ENCODE results near the gene BTC.

BTC gene, protein sequence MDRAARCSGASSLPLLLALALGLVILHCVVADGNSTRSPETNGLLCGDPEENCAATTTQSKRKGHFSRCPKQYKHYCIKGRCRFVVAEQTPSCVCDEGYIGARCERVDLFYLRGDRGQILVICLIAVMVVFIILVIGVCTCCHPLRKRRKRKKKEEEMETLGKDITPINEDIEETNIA

DNA sequence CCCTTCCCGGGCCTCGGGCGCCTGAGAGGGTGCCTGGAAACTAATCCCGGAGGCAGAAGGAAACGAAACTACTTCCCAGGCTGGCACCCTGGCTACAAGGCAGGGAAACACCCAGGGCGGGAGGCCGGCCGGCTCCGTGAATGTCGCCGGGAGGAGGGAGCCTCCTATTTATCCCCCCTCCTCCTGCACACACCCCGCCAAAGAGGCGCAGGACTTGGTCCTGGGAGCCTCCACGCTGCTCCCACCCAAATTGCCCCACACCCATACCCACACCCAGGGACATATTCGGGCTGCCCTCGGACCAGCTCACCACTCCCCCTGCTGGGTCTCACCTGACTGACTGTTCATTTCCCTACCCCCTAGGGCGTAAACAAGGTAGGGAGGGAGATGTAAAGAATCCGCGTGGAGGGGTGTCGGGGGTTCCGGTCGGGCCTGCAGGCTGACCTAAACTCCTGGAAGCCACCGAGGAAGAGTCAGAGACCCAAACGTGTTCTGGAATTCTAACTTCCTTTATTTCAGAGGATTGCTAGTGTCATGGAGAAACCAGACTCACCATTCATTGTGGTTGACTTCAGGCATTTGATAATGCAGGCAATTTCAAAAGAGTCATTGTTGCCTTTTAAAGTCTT lies at the start of gene BTC:
Gene BTC (minus strand): TSS at position 142 of the 629 bp plus-strand sequence. CDS start 198 bp downstream, outside the sequence.
- no peaks in the 10 kb centered on the region for H3F3A ChIP-seq (ENCODE audit: control insufficient read depth, insufficient read depth)
- H3K79me2 ChIP-seq (ENCODE audit: control insufficient read depth, low read length) = no peaks in the 10 kb centered on the region
- TF ChIP-seq, protein P1, sequence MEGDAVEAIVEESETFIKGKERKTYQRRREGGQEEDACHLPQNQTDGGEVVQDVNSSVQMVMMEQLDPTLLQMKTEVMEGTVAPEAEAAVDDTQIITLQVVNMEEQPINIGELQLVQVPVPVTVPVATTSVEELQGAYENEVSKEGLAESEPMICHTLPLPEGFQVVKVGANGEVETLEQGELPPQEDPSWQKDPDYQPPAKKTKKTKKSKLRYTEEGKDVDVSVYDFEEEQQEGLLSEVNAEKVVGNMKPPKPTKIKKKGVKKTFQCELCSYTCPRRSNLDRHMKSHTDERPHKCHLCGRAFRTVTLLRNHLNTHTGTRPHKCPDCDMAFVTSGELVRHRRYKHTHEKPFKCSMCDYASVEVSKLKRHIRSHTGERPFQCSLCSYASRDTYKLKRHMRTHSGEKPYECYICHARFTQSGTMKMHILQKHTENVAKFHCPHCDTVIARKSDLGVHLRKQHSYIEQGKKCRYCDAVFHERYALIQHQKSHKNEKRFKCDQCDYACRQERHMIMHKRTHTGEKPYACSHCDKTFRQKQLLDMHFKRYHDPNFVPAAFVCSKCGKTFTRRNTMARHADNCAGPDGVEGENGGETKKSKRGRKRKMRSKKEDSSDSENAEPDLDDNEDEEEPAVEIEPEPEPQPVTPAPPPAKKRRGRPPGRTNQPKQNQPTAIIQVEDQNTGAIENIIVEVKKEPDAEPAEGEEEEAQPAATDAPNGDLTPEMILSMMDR (IDR thresholded peaks at IDR 0.05; ENCODE audit: low read depth, low read length, poor library complexity, severe bottlenecking) = no peak
- no peak for TF ChIP-seq EZH2phosphoT487 (IDR thresholded peaks at IDR 0.05; ENCODE audit: borderline replicate concordance, low read length)
- H4K20me1 ChIP-seq (ENCODE audit: control insufficient read depth, insufficient read depth, low read depth, low read length) = no peaks in the 10 kb centered on the region
- H3K4me2 ChIP-seq (ENCODE audit: low read length) = peak within 1 kb of the TSS; percentile 16; the same call in 1 of the 2 replicates
- H3K27me3 ChIP-seq (ENCODE audit: control insufficient read depth, low read length) = peaks cover 26% of the 10 kb centered on the region
- no peak within 1 kb of the TSS for H3K27ac ChIP-seq (ENCODE audit: low read depth, low read length)
- peak within 1 kb of the TSS; percentile 22; the same call in 1 of the 2 replicates for H3K4me3 ChIP-seq (ENCODE audit: low read length)
- H3K36me3 ChIP-seq (ENCODE audit: control insufficient read depth, low read length) = no peaks in the 10 kb centered on the region
- no peaks in the 10 kb centered on the region; the same call in 1 of the 2 replicates for H3K9me3 ChIP-seq (ENCODE audit: control insufficient read depth, insufficient read depth, low read length)
- no peaks in the 10 kb centered on the region for H3K9me2 ChIP-seq (replicated peaks; ENCODE audit: control insufficient read depth, low read length)
- peaks cover 5% of the 10 kb centered on the region; the same call in 1 of the 2 replicates for H3K4me1 ChIP-seq (ENCODE audit: control insufficient read depth, low read length)

DNA sequence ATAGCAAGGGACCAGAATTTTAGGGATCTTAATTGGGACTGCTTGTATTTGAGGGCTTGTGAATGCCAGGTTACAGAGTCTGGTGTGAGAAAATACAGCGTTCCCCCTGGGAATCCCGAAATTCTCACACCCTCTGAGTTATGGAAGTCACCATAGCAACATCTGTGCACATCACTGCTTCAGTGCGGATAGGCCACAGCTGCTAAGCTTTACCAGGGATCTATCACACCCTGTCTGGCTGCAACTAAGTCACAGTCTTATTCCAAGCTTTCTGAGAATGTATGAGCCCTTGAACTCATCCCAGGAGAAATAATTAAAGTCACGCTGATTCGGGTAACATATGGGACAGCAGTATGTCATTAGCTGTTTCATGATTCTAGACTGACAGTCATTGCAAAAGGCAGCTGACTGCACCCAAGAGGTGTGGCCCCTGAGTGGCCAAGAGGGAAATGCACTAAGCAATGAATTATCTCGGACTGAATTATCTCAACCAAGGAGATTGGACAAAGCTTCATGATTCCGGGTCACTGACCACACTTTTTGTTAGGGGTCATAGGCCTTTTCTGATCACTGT lies 46.7 kb upstream of the BTC start:
- no peaks in the 10 kb centered on the region for H3K36me3 ChIP-seq (ENCODE audit: control insufficient read depth, low read length)
- no peak overlapping the region for H3K4me2 ChIP-seq (ENCODE audit: low read length)
- H3K4me3 ChIP-seq (ENCODE audit: low read length) = no peak overlapping the region
- H4K20me1 ChIP-seq (ENCODE audit: control insufficient read depth, insufficient read depth, low read depth, low read length) = no peaks in the 10 kb centered on the region
- no peaks in the 10 kb centered on the region for H3K9me2 ChIP-seq (replicated peaks; ENCODE audit: control insufficient read depth, low read length)
- no peaks in the 10 kb centered on the region for H3K9me3 ChIP-seq (ENCODE audit: control insufficient read depth, insufficient read depth, low read length)
- no peaks in the 10 kb centered on the region for H3K79me2 ChIP-seq (ENCODE audit: control insufficient read depth, low read length)
- no peaks in the 10 kb centered on the region for H3K27me3 ChIP-seq (ENCODE audit: control insufficient read depth, low read length)
- no peak for TF ChIP-seq EZH2phosphoT487 (IDR thresholded peaks at IDR 0.05; ENCODE audit: borderline replicate concordance, low read length)
- TF ChIP-seq, protein P1 (IDR thresholded peaks at IDR 0.05; ENCODE audit: low read depth, low read length, poor library complexity, severe bottlenecking) = no peak
- H3K4me1 ChIP-seq (ENCODE audit: control insufficient read depth, low read length) = no peaks in the 10 kb centered on the region
- no peak overlapping the region for H3K27ac ChIP-seq (ENCODE audit: low read depth, low read length)
- H3F3A ChIP-seq (ENCODE audit: control insufficient read depth, insufficient read depth) = no peaks in the 10 kb centered on the region

DNA sequence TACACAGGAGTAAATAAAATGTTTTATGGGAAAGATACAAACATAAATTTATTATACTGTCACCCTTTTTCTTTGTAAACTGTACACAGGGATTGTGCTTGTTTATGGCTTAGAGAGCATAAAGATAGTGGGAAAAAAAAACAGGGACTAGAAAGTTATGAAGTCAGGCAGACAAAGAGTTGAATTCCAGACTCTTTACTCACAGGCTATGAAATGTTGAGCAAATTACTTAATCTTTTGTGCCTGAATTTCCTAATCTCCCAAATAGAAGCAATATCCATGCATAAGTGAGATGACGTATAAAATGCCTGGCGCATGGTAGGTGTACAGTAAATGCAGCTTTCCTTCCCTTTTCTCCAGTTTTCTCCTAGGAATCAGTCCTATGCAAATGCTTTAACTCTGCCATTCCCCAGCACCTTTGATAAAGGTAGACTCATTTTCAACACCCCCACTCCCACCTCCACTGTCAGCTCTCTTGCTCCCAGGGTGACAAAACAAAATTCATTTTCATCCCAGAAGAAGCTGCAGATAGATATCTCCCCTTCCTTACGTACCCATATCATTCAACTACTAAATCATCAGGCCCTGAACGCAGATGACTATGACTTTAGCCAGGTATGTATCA lies 44.5 kb upstream of the BTC start:
- no peaks in the 10 kb centered on the region for H3K79me2 ChIP-seq (ENCODE audit: control insufficient read depth, low read length)
- H3K9me3 ChIP-seq (ENCODE audit: control insufficient read depth, insufficient read depth, low read length) = no peaks in the 10 kb centered on the region
- no peaks in the 10 kb centered on the region for H3K27me3 ChIP-seq (ENCODE audit: control insufficient read depth, low read length)
- no peak for TF ChIP-seq EZH2phosphoT487 (IDR thresholded peaks at IDR 0.05; ENCODE audit: borderline replicate concordance, low read length)
- TF ChIP-seq, protein P1 (IDR thresholded peaks at IDR 0.05; ENCODE audit: low read depth, low read length, poor library complexity, severe bottlenecking) = no peak
- no peak overlapping the region for H3K4me2 ChIP-seq (ENCODE audit: low read length)
- H3K27ac ChIP-seq (ENCODE audit: low read depth, low read length) = no peak overlapping the region
- no peaks in the 10 kb centered on the region for H3K4me1 ChIP-seq (ENCODE audit: control insufficient read depth, low read length)
- no peaks in the 10 kb centered on the region for H3K36me3 ChIP-seq (ENCODE audit: control insufficient read depth, low read length)
- no peaks in the 10 kb centered on the region for H3F3A ChIP-seq (ENCODE audit: control insufficient read depth, insufficient read depth)
- H3K4me3 ChIP-seq (ENCODE audit: low read length) = no peak overlapping the region
- H3K9me2 ChIP-seq (replicated peaks; ENCODE audit: control insufficient read depth, low read length) = no peaks in the 10 kb centered on the region
- H4K20me1 ChIP-seq (ENCODE audit: control insufficient read depth, insufficient read depth, low read depth, low read length) = no peaks in the 10 kb centered on the region

Measured in DOHH2 (cell line).